ENCODE data around the gene GID4. TPM values are rescaled to one million over a fixed set of nuclear protein-coding genes. Genes with fewer than 3 reads are reported as not detected.

GID4 gene
- total RNA-seq, 2 donors from 2014 or later: 4.7 to 7.0 TPM

DNA sequence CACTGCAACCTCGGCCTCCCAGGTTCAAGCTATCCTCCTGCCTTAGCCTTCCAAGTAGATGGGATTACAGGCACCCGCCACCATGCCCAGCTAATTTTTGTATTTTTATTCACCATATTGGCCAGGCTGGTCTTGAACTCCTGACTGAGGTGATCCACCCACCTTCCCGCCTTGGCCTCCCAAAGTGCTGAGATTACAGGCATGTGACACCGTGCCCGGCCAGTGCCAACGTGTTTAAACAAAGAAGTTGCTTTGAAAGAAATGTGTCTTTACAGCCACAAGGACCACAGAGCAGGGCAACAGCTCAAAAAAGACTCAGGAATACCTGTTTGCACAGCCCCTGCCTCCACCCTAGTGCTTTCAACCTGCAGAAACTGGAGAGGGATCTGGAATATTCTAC, 25.2 kb upstream of the GID4 start:
- DNase-seq: no peak
- no peak for ATAC-seq
- intact Hi-C loops (cut with DNase I, micrococcal nuclease): no loop called here

DNA sequence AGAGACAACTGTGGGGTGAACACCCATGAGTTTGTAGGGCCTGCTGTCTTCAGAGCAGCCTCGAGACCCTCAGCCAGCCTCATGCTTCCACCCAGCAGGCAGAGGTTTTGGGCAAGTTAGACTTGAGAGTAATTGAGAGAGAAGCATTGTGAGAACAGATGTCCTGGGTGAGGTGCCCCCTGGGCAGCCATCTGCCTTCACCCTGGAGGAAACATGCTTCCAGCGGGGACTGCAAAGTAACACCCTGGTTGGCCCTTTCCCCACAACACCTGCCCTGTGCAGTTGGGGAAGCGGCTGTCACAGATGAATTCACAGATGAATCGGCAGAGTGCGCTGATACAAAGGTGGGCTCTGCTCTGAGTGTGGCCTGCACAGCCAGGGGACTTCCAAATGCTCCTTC, 23.6 kb upstream of the GID4 start:
- no peak for DNase-seq
- ATAC-seq: no peak
- intact Hi-C loops (cut with DNase I, micrococcal nuclease): no loop called here

DNA sequence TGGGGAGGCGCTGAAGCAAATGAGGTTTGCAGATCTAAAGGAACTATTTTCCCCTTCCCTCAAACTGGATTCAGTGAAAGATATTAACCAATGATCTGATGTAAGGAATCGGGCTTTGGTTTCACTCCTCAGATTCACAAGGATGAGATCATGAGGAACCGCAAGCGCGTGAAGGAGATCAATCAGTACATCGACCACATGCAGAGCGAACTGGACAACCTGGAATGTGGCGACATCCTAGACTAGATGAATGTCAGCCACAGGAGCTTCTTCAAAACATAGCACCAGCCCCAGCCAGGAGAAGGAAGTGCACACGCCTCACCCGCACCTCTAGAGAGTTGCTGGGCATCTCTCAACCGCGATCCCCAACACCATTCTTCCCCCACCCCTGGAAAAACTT, 22.8 kb upstream of the GID4 start:
- DNase-seq (no peak), ATAC-seq (no peak)
- intact Hi-C loops (cut with DNase I, micrococcal nuclease): no loop called here

DNA sequence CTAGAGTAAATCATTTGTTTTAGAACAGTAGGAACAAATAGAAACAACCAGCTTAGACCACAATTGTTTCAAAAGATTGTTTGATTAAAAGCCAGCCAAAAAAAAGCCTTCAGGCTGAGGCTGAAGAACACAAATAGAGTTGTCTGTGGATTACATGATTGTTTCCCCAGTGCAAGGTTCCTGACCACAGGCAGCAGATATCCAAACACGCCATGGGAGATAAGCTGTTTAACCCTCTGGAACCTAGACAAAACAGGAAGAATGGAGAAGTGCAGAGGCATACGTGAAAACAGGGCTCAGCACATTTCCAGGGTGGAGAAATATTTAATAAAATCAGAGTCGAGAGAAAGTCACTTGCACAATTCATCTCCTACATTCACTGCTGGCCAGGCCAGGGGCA, 21.2 kb upstream of the GID4 start:
- no peak for DNase-seq
- intact Hi-C loops (cut with DNase I, micrococcal nuclease): no loop called here
- no peak for ATAC-seq

DNA sequence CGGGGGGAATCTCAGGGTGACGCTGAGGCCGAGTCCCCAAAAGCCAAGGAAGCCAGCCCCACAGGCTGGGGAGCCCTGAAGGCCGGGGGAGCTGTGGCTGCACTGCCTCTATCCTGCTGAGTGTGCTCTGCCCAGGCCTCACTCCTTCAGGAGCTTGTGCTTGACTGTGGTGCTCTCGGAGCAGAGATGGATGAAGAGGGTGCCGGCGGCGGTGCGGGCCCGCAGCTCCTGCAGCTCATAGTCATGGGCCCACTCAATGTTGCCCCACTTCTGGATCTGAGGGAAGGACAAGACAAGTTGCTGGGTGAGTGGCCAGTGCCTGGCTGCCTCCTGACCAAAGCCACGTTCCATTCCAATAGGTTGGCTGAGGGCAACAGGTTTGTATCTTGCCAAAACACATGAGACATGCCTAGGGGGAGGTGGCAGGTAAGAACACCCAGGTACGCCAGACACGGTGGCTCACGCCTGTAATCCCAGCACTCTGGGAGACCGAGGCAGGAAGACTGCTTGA, 20.7 kb upstream of the GID4 start:
- no peak for ATAC-seq
- intact Hi-C loops (cut with DNase I, micrococcal nuclease): no loop called here

DNA sequence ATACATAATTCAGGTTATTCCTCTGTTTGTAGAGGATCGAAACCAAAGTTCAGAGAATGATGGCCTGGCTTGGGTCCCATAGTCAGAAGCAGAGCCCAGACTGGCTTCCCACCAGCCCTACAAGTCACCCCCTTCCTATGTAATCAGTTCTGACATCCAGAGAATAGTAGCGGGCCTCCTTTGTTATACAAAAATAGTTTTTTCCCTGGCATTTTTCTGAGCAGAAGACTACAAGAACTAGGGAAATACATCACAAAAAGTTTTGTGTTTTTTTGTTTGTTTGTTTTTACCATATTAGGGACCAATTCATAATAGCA, 19.4 kb upstream of the GID4 start:
- intact Hi-C loops (cut with DNase I, micrococcal nuclease): no loop called here

More for the DNA sequence above, 20.7 kb upstream of the GID4 start:
- DNase-seq: no peak

DNA sequence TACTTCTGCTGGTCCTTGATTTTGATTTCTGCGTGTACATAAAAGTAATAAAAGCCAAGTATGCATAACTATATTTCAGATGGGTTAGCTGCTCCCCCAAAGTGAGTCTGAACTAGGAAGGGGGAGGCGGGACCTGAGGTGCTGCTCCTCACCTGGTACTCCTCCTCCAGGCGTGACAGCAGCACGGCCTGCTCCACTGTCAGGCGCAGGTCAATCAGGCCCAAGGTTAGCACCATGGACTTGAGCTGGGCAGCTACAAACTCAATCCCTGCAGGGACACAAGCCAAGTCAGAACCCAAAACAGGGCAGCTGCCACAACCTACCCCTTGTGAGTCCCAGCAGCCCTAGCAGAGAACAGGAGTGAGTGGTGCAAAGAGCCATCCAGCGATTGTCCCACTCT, 18.2 kb upstream of the GID4 start:
- DNase-seq (no peak), ATAC-seq (no peak)
- intact Hi-C loops (cut with DNase I, micrococcal nuclease): no loop called here

More for the DNA sequence above, 19.4 kb upstream of the GID4 start:
- DNase-seq (no peak), ATAC-seq (no peak)

DNA sequence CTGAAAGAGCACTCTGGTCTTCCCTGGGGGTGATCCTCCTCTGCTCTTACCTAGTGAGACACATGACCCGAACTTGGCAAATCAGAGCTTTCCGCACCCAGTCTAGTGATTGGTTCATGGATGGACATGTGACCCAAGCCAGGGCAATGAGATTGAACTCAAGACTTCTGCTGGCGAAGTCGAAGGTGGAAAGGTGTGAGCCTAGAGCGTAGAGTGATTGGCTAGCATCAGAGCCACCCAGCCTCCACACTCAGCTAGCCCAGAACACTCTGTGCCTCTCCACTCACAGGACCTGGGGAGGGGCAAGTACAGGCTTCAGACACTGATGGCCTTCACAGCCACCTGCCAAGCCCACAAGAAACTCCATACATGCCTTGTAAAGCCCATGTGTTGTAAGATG, 17.8 kb upstream of the GID4 start:
- DNase-seq: no peak

DNA sequence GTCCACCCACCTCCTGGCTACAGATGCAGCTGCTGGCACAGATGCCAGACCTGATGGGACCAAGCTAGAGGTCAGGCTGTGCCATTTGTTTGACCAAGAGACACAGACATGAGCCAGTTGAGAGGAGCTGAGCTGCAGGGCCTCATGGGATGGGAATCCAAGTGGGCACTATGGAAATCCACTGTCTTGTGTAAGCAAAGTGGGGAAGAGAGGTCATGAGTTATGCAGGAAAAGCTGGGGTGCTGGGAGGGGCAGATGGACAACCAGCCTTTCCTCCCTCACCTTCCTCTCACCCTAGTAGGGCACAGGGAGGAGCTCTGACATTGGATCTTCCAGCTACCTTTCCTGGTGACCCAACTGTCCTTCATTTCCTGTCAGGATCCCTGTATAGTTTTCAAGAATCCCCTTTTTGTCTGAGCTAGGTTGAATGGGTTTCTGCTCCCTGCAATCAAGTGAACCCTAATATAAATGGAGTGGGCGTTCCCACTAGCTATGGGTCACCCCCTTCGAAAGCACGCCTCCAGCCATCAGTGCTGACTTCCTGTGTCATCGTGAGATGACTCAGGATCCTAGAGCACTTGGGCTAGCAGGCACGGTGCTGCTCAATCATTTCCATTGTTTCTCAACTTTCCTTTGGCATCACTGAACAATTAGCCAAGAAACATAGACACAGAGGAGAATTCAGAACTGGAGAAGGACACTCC, 13.8 kb upstream of the GID4 start:
- DNase-seq (no peak), ATAC-seq (no peak)
- intact Hi-C loops (cut with DNase I, micrococcal nuclease): no loop called here

More for the DNA sequence above, 17.8 kb upstream of the GID4 start:
- no peak for ATAC-seq
- intact Hi-C loops (cut with DNase I, micrococcal nuclease): no loop called here

DNA sequence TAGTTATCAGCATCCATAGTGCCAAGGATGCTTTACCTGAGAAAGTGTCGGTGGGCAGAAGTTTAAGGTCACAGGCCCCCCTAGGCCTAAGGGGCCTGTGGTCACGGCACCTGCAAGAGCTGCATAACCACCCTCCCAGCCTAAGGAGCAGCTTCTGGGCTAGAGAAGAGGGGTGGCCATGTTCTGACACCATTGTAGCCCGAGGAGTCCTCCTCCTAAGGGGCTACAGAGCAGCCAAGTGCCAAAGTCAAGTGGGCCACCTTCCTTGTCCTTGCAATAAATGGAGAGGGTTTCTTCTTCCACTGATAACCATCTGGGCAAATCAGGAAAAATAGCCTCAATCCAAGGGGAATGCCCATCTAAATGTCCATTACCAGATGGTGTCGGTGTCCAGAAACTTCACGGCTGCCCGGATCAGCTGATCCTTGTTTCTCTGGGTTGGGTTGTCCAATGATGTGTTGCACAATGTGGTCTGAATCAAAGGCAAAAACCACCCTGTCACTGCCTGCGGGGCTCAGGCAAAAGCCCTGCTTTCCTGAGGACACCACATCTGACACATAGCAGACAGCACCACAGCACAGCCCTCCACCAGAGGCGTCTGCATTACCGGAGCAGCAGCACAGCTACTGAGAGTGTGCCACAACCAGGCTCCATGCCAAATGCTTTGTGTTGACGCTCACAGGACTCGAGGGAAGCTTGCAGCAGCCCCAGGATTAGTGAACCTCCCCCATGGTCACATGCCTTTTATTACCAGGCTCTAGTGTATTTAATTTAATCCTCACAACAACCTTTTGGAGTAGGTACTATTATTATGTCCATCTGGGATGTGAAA, 13.0 kb upstream of the GID4 start:
- DNase-seq (no peak), ATAC-seq (no peak)
- intact Hi-C loops (cut with DNase I, micrococcal nuclease): no loop called here

DNA sequence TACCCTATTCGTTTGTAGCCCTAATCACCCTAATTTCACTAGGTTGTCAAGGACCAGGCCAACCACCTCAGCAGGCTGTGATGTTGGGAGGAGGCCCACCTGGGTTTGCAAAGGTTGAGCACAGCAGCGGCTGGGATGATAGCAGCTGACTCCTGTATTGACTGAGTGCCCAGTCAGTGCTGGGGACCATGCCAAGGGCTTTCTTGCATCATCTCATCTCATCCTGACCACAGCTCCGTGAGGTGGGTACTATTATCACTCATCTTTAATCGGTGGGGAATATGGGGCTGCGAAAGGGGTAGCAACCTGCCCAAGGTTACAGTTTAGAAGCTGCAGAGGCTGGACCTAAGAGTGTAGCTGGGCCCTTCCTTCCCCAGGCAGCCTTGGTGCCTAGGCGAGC, 11.9 kb upstream of the GID4 start:
- intact Hi-C loops (cut with DNase I, micrococcal nuclease): no loop called here
- DNase-seq (no peak), ATAC-seq (no peak)

DNA sequence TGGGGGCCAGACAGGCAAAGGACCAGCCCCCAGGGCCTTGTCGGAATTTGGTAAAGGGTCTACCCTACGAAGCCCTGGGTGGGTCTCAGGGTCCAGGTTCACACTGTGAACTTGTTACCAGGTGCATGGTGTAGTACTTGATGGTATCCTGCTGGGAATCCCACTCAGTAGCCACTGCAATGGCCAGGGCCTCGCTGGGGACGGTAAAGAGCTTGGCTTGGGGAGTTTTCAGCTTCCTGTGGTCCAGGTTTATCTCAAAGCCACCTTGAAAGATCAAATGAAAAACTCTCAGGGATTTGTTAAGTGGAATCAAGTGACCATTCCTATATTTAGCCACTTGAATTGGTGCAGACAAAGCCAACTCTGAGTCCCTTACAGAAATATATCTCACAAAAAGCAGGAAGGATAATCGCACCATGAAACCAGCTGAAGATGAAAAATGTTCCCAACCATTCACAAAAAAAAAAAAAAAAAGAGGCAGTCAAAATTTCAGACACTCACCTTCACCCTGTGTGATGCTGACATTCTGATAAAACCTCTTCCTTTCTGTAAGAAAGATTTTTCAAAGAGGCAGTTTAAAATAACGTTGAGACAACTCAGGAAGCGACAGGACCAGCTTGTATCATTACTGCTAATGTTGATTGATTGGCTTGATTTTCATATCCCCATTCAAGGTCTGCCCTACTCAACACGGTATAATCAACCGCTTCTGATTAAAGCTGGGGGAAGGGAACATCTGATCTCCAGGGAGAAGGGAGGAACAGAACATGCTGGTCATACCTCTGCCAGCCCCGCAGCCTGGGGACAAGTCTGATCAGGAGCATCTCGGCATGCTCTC, 10.9 kb upstream of the GID4 start:
- no peak for ATAC-seq
- intact Hi-C loops (cut with DNase I, micrococcal nuclease): no loop called here
- no peak for DNase-seq

DNA sequence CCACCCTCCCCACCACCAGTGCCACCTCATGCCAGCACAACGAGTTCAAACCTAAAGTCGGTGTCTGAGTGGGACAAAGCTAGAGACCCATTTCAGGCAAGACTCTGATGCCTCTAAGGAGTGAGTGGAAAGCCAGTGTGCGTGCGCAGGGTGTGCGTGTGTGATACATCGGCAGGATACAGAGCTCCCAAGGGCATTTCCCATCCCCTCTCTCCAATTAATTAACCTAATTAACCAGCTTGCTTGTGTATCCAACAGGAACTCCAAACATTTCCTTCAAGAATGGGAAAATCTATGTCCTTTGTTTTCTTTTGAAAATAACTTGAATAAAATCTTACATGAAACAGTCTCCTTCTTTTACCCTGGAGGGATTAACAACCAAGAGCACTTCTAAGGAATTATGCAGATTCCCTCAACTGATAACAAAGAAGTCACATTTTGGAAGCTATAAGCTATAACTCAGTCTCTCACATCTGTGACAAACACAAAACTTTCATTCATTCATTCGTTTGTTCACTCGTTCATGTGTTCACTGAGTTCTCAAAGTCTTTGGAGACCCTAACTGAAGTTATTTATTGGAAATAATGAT, 10.2 kb upstream of the GID4 start:
- intact Hi-C loops (cut with DNase I, micrococcal nuclease): no loop called here
- DNase-seq: no peak
- ATAC-seq: no peak

DNA sequence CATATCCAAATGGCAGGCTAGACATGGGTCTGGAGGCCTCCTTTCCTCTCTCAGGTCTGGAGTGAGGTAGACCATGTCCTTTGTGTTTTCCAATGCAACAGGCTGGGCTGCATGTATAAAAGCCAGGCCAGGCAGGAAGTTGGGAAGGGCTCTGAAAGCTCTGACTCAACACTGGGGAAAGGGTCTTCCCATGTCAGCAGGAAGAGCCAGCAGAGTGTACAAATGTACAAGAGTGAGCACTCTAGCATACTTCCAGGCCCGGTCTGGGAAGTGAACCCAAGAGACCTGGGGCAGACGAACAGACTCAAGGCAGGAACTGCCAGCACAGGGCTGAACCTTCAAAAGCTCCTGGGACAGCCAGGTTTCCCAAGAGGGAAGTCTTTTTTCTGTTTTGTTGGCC, 7.3 kb upstream of the GID4 start:
- no peak for ATAC-seq
- DNase-seq: no peak
- intact Hi-C loops (cut with DNase I, micrococcal nuclease): loop anchor here in 1 of 2 donors (5.0 to 10.0 kb wide), 2 partner anchors 137 to 355 kb away; no protein-coding TSS in a partner anchor

DNA sequence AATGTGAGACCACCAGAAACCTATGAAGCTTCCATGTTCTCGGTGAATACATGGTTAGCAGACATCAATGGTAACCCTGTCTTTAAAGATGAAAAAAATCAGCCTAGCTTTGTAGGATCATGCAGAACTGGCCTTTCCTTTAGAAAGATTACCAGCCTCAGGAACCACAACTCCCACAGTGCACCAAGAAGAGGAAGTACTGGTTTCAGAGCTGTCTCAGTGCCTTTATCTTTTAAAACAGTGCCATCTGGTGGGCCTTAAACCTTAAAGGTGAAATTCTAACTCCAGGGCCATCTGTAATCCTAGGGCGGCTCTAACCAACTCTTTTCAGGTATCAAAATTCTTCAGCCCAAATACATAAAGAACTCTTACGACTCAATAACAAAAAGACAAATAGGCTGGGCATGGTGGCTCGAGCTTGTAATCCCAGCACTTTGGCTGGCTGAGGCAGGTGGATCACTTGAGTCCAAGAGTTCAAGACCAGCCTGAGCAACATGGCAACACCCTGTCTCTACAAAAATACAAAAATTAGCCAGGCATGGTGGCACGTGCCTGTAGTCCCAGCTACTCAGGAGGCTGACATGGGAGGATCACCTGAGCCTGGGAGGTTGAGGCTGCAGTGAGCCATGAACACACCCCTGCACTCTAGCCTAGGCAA, 5.6 kb upstream of the GID4 start:
- ATAC-seq: peak; percentile 92
- intact Hi-C loops (cut with DNase I, micrococcal nuclease): loop anchor here in 1 of 2 donors (5.0 to 10.0 kb wide), 2 partner anchors 139 to 356 kb away; no protein-coding TSS in a partner anchor
- DNase-seq: peak; percentile 42 to 48

DNA sequence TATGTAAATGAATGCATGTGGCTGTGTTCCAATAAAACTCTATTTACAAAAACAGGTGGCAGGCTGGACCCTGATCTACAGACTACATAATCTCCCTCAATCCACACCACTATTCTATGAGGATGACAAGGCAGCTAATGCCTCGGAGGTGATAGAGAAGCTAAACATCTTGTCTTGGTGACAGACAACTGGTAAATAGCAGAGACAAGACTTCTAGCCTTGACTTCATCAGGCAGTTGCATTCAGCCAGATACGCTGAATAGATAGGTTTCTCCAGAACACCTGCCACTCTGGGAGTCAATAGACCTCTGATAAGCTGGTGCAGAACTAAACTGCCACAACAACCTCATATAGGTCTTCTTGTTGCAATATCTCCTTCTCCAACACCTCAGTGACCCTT, 3.5 kb upstream of the GID4 start:
- intact Hi-C loops (cut with DNase I, micrococcal nuclease): loop anchor here in 1 of 2 donors (10.0 kb wide), 1 partner anchor 141 kb away; no protein-coding TSS in a partner anchor
- ATAC-seq: no peak
- DNase-seq: no peak

DNA sequence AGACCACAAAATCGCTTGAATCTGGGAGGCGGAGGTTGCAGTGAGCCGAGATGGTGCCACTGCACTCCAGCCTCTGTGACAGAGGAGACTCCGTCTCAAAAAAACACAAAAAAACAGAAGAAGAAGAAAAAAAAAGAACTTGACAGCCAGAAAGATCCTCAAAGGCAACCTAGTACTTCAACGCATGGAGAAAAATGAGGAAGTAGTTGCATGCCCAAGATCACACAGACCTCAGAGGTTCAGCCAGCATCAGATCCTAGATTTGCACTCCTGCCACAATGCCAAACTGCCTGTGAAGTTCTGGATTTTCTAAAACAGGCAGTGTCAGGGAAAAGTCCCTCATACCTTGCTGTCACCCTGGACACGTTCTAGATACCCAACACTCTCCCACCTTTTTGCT, 1.7 kb upstream of the GID4 start:
- intact Hi-C loops (cut with DNase I, micrococcal nuclease): loop anchor here in 1 of 2 donors (10.0 kb wide), 1 partner anchor 143 kb away; no protein-coding TSS in a partner anchor
- ATAC-seq (no peak), DNase-seq (no peak)

DNA sequence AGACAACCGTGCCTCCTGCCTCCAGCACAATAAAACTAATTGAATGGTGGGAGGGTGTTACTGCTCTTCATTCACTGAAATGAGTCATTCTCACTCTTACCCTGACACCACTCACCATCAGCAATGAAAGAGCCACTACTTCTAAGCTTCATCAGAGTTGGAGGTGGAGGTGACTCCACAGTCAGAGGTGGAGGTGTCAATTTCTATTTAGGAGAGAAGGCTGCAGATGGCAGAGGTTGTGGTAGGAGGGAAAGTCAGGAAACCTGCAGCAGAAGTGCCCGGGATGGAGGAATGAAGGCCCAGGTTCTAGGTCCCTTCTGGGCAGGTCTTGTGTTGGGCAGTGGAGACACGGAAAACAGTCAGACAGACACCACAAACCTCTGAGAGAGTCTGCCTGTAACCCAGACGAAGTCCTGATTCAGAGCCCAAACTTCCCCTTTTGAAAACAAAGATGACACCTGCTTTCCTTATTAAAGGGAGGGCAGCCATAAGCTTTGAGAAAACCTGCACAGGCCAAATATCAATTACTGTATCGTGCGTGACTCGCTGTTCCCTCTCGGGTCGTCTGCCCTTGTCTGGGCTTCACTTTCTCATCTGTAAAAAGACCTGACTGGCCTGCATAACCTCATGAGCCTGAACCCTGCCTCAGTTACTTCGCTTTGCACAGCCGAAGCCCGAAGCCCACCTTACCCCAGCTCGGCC, 908 bp upstream of the GID4 start:
- intact Hi-C loops (cut with DNase I, micrococcal nuclease): loop anchor here in 1 of 2 donors (10.0 kb wide), 1 partner anchor 143 kb away; no protein-coding TSS in a partner anchor
- peak; percentile 2 for ATAC-seq

More for the DNA sequence above, 908 bp upstream of the GID4 start:
- DNase-seq: peak in 1 of 2 donors; percentile 11
